Fibroblast of upper back skin (primary cell): ENCODE data around the gene HRH1.
"Not testable (repeated sequence)": the region's sequence is repeated elsewhere in the genome, so short reads cannot be mapped to it uniquely, and the experiment has no call there.

Experiments
- DNase-seq: peaks from one replicate; pipeline ENCODE4 v3.0.0-alpha.2; 2013

The HRH1 gene

GRCh38 chr3:11154036-11154952 lies at the start of gene HRH1:
Gene HRH1, plus strand, starts transcription at chr3:11154493. Its CDS starts 104,545 bp downstream, at chr3:11259038.
- DNase-seq, result no peak

GRCh38 chr3:11113316-11113715 lies 41.0 kb upstream of the HRH1 start:
- not testable (repeated sequence) for DNase-seq

DNA sequence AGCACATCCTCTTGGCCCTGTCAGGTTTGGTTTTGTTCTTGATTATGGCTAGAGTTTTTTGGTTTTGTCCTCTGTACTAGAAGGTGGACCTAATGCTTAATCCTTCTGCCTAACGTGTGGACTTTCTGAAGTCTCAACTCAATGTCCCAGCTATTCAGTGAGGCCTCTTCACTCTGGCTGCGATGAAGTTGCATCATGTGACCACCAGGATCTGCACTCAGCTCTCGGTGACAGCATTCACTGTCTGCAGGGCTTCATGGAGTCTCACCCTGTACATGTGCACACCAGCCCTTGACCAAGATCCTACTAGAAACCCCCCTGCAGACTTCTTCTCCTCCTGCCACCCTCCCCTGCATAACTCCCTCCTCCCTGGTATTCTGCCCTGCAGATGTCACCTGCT lies 38.7 kb upstream of the HRH1 start:
- no peak for DNase-seq

DNA sequence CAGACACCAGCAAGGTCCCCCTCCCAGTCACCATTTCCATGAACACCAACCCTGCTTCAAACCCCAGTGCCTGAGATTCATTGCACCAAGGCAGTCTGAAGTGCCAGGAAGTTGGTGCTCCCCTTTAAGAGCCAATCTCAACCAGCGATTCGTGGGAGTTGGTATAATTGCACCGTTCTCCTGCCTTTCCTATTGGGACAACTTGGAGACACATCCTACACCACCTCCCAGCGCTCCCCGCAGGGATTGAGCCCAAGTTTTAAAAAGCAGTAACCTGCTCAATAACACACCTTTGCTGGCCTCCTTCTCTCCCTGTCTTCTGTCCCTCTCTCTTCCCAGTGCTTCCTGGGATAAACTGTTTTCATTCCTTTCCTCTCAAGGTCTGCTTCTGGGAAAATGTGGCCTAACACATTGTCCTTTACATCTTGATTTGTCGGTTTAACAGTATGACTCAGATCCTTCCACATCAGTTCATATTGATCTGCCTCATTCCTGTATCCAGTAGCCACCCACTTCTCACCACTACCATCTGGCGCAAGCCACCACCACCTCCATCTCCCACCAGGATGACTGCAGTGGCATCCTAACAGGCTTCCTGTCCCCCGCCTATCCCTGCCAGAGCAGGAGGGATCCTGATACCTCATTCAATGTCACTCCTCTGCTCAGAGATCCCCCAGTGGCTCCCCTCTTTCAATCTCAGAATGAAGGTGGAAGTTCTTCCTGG lies 37.8 kb upstream of the HRH1 start:
- DNase-seq, result peak; percentile 37

DNA sequence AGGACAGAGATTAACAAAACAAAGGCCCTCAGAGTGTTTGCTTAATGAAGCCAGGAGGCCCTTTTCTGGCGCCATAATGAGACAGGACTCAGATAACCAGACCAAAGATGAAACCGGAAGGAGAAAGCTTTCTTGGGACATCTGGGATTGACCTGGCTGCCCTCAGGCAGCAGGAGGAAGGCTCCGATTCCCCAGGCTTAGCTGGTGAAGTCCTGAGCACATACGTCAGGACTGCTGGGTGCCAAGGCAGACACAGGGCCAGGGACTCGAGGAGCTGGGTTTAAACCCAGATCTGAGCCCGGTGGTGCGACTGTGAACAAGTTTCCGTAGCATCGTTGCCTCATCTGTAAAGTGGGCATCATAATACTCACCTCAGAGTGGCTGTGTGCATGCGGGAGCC lies 36.7 kb upstream of the HRH1 start:
- DNase-seq, result no peak

DNA sequence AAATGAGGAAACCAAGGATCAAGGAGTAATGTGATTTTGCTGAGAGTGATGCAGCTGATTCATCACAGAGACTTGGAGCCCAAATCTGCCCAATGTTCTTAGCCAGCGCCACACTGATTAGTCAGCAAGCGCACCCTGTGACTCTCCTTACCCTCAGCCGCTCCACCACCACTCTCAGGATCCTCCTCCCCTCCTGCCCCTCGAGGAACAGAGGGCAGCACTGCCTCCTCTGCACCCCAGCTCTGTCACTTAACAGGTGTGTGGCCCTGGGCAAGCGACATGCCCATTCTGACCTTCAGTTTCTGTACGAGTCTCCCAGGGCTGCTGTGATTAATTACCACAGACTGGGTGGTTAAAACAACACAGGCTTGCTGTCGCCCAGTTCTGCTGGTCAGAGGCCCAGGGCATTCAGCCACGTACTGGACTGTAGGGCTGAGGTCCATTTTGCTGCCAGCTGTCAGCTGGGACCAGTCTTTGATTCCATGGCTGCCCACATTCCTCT lies 36.1 kb upstream of the HRH1 start:
- DNase-seq, result peak; percentile 51

DNA sequence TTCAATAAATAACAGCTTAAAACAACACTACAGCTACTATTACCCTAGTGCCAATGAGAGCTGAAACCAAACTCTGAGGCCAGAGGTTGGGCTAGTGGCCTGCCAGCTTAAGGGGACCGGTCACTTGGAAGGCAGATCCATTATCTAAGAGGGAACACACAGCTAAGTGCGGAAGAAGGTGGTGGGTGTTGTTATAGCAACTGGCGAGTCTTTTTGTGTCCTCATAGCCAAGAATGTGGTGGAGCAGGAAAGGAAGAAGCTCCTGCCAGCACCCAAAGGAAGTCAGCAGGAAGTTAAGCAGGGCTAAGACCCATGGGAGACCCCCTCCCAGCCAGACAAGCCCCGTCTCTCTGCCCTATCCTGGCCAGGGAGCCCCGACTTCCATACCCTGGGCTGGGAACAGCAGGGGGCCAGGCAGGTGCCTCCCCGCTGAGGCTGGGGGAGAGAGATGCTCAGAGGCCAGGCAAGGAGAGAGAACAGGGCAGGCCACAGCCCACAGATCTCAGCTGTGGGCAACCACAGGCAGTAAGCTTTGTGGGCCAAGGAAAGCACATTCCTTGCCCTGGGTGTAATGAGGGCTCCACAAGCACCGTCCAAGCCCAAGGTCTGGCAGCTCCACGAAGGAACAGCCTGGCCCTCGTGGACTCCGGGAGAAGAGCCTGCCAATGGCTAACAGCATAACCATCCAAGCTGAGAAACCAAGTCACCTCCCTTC lies 34.0 kb upstream of the HRH1 start:
- no peak for DNase-seq

- DNase-seq, result no peak
Measured at GRCh38 chr3:11126653-11127052, 27.6 kb upstream of the HRH1 start.

DNA sequence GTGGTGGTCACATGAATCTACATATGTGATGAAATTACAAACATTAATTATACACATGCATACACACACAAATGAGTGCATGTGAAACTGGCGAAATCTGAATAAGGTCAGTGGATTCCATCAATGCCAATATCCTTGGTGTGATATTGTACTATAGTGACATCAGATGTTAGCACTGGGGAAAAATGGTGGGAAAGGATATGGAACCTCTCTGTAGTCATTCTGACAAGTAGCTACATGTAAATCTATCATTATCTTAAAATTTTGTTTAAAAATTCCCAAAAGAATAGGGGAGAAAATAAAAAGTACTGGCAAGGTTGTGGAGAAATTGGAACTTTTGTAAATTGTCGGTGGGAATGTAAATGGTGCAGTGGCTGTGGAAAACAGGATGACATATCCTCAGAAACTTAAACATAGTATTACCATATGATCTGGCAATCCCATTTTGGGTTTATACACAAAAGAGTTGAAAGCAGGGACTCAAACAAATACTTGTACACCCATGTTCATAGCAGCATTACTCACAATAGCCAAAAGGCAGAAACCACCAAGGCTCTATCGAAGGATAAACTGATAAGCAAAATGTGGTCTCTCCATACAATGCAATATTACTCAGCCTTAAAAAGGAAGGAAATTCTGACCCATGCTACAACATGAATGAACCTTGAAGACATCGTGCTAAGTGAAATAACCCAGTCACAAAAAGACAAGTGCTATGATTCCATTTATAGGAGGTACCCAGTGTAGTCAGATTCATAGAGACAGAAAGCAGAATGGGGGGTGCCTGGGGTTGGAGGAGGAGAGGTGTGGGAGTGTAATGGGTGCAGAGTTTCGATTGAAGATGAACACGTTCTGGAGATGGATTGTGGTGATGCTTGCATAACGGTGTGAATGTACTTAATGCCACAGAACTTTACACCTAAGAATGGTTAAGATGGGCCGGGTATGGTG lies 25.3 kb upstream of the HRH1 start:
- no peak for DNase-seq

GRCh38 chr3:11130385-11130784 lies 23.9 kb upstream of the HRH1 start:
- DNase-seq, result no peak

- DNase-seq, result no peak
Measured at GRCh38 chr3:11131371-11131770, 22.9 kb upstream of the HRH1 start.

DNA sequence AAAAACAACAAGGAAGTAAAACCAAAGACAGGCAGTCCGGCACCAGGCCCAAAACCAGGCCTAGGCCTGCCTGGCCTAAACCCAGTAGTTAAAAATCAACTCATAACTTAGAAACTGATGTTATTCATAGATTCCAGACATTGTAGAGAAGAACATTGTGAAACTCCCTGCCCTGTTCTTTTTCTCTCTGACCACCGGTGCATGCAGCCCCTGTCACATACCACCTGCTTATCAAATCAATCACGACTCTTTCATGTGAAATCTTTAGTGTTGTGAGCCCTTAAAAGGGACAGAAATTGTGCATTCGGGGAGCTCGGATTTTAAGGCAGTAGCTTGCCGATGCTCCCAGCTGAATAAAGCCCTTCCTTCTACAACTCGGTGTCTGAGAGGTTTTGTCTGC lies 22.4 kb upstream of the HRH1 start:
- DNase-seq, result not testable (repeated sequence)

DNA sequence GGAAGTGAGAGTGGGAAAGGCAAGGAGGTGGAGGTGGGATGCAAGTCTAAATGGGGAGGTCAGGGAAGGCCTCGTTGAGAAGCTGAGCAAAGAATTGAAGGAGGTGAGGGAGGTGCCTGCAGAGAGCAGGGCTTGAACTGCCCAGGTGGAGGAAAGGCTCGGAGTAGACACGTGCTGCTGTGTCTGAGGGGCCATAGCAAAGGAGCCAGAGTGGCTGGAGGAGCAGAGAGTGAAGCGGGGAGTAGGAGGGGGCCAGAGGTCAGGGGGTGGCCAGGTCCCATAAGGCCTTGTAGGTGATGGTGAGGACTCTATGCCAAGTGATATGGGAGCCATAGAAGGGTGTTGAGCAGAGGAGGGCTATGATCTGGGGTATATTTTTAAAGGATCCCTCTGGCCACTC lies 21.4 kb upstream of the HRH1 start:
- DNase-seq, result no peak

DNA sequence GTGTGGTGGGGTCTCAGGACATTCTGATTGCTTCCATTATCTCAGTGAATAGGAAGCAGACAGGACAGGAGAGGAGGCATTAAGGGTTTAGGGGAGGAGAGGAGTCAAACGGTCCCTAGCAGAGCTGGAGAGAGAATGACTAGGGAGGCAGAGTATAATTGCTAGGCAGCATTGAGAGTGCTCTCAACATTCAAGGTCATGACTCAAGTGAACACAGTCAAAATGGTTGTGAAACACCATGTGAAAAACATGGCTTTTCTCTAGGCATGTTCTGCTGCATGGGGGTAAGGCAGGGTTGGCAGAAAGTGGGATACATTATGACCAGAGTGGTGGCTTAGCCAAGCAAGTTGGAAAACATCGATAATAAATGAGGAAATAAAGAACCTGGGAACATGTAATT lies 19.5 kb upstream of the HRH1 start:
- DNase-seq, result no peak

- peak; percentile 47 for DNase-seq
Measured at GRCh38 chr3:11136116-11136515, 18.2 kb upstream of the HRH1 start.

GRCh38 chr3:11136830-11137626 lies 17.3 kb upstream of the HRH1 start:
- peak; percentile 100 for DNase-seq

- no peak for DNase-seq
Measured at GRCh38 chr3:11137627-11137959, 16.7 kb upstream of the HRH1 start.

GRCh38 chr3:11138371-11138770 lies 15.9 kb upstream of the HRH1 start:
- peak; percentile 43 for DNase-seq

GRCh38 chr3:11140030-11140712 lies 14.1 kb upstream of the HRH1 start:
- peak; percentile 39 for DNase-seq

DNA sequence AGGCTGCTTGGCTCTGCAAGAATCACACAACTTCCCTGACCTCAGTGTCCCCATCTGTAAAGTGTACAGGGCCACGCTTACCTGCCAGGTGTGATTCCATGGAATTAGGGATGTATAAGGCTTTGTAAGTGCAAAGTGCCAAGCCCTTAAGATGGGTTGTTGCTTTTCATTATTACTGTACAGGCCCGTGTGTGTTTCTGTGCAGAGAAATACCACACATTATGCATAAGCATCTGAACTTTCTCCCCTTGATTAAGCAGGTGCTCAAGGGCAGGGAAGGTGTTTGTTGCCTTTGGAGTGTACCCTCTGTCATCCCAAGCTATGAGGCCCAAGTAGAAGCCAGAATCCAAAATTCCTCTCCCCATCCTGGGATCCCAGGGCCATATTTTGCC lies 13.6 kb upstream of the HRH1 start:
- no peak for DNase-seq

DNA sequence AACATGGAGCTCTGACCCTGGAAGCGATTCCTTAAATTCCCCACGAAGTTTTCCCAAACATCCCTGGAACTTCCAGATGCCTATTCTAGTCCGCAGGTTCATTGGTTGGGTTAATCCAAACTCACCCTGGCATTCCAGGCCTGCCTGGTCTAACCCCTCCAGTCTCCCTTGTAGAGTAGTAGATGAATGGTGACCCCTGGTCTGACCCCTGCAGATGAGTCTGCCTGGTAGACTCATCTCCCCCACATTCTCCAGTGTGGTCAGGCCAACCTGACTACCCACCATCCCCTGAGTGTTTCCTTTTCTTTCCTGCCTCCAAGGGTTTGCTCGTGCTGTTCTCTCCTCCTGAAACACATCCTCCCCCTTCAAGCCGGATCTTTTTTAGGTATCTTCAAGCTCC lies 10.8 kb upstream of the HRH1 start:
- DNase-seq, result no peak
